ENCODE measurements around the gene TTLL11.

Gene TTLL11

DNA sequence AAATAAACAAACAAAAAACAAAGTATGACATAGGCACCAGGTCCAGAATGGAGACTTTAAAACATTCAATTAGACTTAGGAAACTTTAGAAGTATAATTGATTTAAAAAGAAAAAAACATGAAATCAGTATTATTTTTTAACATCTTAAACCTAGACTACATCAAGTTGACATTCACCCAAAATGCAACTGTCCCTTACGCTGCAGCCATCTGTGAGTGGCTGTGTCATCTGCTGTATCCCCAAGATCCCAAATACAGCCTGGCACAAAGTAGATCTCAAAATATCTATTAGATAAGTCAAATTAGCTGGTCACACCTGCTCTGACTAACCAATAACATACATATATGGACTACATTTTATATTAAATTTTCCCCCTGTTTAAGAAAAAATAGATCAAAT is 7.8 kb downstream of the TTLL11 start:
- no peak overlapping the region for H3K27ac ChIP-seq
- TF ChIP-seq ZFX (IDR thresholded peaks at IDR 0.05), result no peak
- no peak for TF ChIP-seq CTCF (conservative IDR thresholded peaks at IDR 0.05)

DNA sequence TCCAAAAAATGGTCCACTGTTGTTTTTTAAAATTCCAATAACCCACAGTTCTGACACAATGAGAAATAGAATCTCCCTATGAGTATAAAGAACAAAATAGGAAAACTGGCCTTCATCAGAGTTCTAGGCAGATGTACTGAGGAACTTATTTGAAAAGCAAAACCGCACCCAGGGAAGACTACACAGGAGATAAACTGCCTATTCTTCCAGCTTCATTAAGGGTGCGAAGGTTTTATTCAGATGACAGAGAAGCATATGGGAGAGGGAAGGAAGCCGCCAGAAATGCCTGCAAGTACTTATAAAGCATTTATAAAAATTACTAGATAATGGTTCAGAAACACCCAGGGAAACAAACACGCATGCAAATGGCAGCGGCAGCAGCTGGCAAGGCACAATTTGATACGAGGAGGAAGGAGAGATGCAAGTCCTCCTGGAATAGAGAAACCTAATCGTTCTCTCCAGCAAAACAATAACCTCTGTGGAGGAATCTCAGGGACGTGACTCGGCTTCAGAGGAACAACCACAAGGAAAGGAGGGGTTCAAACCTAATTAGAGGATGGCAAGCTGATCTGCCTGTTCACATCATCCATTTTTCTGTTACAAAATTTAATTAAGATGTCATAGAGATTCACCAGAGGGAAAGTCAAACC is 9.0 kb downstream of the TTLL11 start:
- no peak overlapping the region for H3K27ac ChIP-seq
- no peak for TF ChIP-seq ZFX (IDR thresholded peaks at IDR 0.05)
- no peak for TF ChIP-seq CTCF (conservative IDR thresholded peaks at IDR 0.05)

DNA sequence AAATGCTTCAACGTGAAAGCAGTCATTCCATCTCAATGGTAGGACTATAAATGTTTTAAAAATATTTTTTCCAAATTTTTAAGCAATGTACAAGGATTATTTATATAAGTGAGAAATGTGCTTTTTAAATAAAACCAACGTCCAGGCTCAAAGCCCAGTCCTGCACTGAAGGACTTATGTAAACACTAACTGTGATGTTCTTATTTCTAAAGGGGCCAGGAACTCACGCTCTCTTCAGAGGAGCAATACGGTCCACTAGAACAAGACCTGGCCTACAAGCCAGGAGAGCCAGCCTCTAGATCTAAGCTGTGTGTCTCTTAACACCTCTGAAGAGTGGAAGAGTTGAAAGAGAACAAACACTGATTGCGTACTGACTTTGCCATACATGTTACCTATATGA is 12.1 kb downstream of the TTLL11 start:
- TF ChIP-seq ZFX (IDR thresholded peaks at IDR 0.05) (no peak), CTCF (conservative IDR thresholded peaks at IDR 0.05) (no peak)

GRCh38 chr9:122078557-122078956 is 14.6 kb downstream of the TTLL11 start:
- TF ChIP-seq ZFX (IDR thresholded peaks at IDR 0.05) (no peak), CTCF (conservative IDR thresholded peaks at IDR 0.05) (no peak)

More for the DNA sequence above, 12.1 kb downstream of the TTLL11 start:
- no peak overlapping the region for H3K27ac ChIP-seq

DNA sequence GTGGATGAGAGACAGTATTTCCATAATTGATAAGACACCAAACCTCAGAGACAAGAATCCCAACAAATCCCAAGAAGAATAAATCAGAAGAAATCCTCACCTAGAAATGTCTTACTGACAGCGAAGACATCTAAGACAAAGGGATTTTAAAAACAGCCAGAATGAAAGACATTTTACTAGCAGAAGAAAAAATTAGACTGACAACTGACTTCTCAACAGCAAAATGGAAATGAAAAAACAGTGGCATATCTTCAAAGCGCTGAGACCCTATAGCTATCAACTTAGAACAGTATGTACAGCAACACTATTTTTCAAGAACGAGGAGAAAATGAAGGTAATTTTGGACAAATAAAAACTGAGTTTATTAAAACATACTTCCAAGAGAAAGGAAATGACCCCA is 16.3 kb downstream of the TTLL11 start:
- H3K27ac ChIP-seq, result no peak overlapping the region
- no peak for TF ChIP-seq CTCF (conservative IDR thresholded peaks at IDR 0.05)
- TF ChIP-seq ZFX (IDR thresholded peaks at IDR 0.05), result no peak

More at GRCh38 chr9:122078557-122078956, 14.6 kb downstream of the TTLL11 start:
- H3K27ac ChIP-seq, result no peak overlapping the region

DNA sequence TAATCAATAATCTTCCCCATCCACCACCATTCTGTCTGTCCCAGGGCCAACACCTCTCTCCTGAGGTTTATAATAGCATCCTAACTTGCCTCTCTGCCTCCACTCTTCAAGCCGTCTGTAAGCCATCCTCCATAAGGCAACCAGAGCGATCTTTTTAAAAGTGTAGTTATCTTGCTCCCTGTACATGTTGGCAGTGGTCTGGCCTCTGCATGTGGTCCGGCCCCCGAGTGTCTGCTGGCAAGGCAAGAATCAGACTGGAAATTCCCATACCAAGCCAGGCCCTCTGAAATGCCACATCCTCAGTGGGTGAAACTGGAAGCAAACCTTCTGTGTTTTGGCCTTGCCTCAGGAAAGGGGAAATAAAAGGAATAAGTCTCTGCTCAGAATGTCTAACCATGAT is 17.0 kb downstream of the TTLL11 start:
- TF ChIP-seq CTCF (conservative IDR thresholded peaks at IDR 0.05) (no peak), ZFX (IDR thresholded peaks at IDR 0.05) (no peak)
- no peak overlapping the region for H3K27ac ChIP-seq

GRCh38 chr9:122075135-122076030 is 17.7 kb downstream of the TTLL11 start:
- no peak overlapping the region for H3K27ac ChIP-seq
- no peak for TF ChIP-seq CTCF (conservative IDR thresholded peaks at IDR 0.05)
- no peak for TF ChIP-seq ZFX (IDR thresholded peaks at IDR 0.05)

Data from C4-2B (cell line).